ENCODE measurements around the gene TRPM3.

GRCh38 chr9:70672161-70672649 lies 449.2 kb downstream of the TRPM3 start:
- TF ChIP-seq CTCF (conservative IDR thresholded peaks at IDR 0.05): no peak
- TF ChIP-seq ZFX (IDR thresholded peaks at IDR 0.05): no peak

Data from C4-2B (cell line).